GM19238 (cell line): Measurements from ENCODE around the gene SLC26A4.
A peak's percentile ranks its signal among the peaks of the same experiment; 100 is the strongest.

ENCODE experiments used
- DNase-seq: peaks from one replicate; pipeline ENCODE4 v3.0.0; 2011; ENCODE audit warnings: low spot score; ENCODE audit not compliant: insufficient read length

Gene SLC26A4

GRCh38 chr7:107659666-107660065, 962 bp upstream of the SLC26A4 start:
- DNase-seq = peak; percentile 9

GRCh38 chr7:107661081-107661864, 645 bp downstream of the SLC26A4 start:
- DNase-seq = peak; percentile 6

- DNase-seq = no peak
Measured at GRCh38 chr7:107661865-107662379, 1.3 kb downstream of the SLC26A4 start.

GRCh38 chr7:107663196-107663595, 2.6 kb downstream of the SLC26A4 start:
- no peak for DNase-seq

- DNase-seq = no peak
Measured at GRCh38 chr7:107666790-107667189, 6.2 kb downstream of the SLC26A4 start.

GRCh38 chr7:107667341-107667740, 6.7 kb downstream of the SLC26A4 start:
- DNase-seq = no peak

GRCh38 chr7:107668296-107668695, 7.7 kb downstream of the SLC26A4 start:
- DNase-seq = no peak

GRCh38 chr7:107672183-107672582, 11.6 kb downstream of the SLC26A4 start:
- DNase-seq = no peak

GRCh38 chr7:107676249-107676648, 15.6 kb downstream of the SLC26A4 start:
- DNase-seq = no peak

- DNase-seq = no peak
Measured at GRCh38 chr7:107678110-107678753, 17.6 kb downstream of the SLC26A4 start.

GRCh38 chr7:107680478-107680877, 19.9 kb downstream of the SLC26A4 start:
- no peak for DNase-seq

- DNase-seq = no peak
Measured at GRCh38 chr7:107682886-107683285, 22.3 kb downstream of the SLC26A4 start.

GRCh38 chr7:107684287-107684686, 23.7 kb downstream of the SLC26A4 start:
- no peak for DNase-seq

- no peak for DNase-seq
Measured at GRCh38 chr7:107684947-107685463, 24.4 kb downstream of the SLC26A4 start.

- DNase-seq = no peak
Measured at GRCh38 chr7:107686816-107687387, 26.3 kb downstream of the SLC26A4 start.

- DNase-seq = no peak
Measured at GRCh38 chr7:107687656-107688055, 27.0 kb downstream of the SLC26A4 start.

- no peak for DNase-seq
Measured at GRCh38 chr7:107689553-107689952, 28.9 kb downstream of the SLC26A4 start.

GRCh38 chr7:107690084-107690483, 29.5 kb downstream of the SLC26A4 start:
- DNase-seq = no peak

- DNase-seq = no peak
Measured at GRCh38 chr7:107690611-107691010, 30.0 kb downstream of the SLC26A4 start.

GRCh38 chr7:107691716-107692115, 31.1 kb downstream of the SLC26A4 start:
- no peak for DNase-seq

GRCh38 chr7:107692501-107692900, 31.9 kb downstream of the SLC26A4 start:
- DNase-seq = no peak

- no peak for DNase-seq
Measured at GRCh38 chr7:107693396-107693795, 32.8 kb downstream of the SLC26A4 start.
